Neural cell (in vitro differentiated cells): ENCODE measurements around the gene GABBR2.

Source experiments
- CTCF ChIP-seq: fragments of 450-650 bp; IDR thresholded peaks from 2 replicates; pipeline ENCODE4 v1.5.1; 2014; ENCODE audit warnings: antibody characterized with exemption, mild to moderate bottlenecking, moderate library complexity; ENCODE audit not compliant: poor library complexity, severe bottlenecking
- EP300 ChIP-seq: fragments of 450-650 bp; conservative IDR thresholded peaks from 2 replicates; pipeline ENCODE4 v1.6.1; 2014; ENCODE audit warnings: antibody characterized with exemption, mild to moderate bottlenecking, moderate library complexity; ENCODE audit not compliant: poor library complexity, severe bottlenecking
- EZH2 ChIP-seq: fragments of 200-600, 300-800 bp; shearing (Covaris generic), sonication (generic); IDR thresholded peaks from 2 replicates; pipeline ENCODE4 v1.6.1; 2014; ENCODE audit warnings: antibody characterized with exemption, low read length, borderline replicate concordance, mild to moderate bottlenecking; ENCODE audit not compliant: insufficient read depth, poor library complexity, severe bottlenecking
- POLR2AphosphoS5 ChIP-seq: IDR thresholded peaks from 2 replicates; pipeline ENCODE4 v1.6.1; 2012
- TAF1 ChIP-seq: IDR thresholded peaks from 2 replicates; pipeline ENCODE4 v1.6.1; 2012; ENCODE audit warnings: low read depth

GRCh38 chr9:98457726-98458370 lies 250.9 kb downstream of the GABBR2 start:
- no peak for TF ChIP-seq CTCF
- TF ChIP-seq POLR2AphosphoS5: no peak
- TF ChIP-seq EP300: no peak
- TF ChIP-seq EZH2: no peak
- TF ChIP-seq TAF1: no peak
